ENCODE data around the gene PRKCZ.

DNA sequence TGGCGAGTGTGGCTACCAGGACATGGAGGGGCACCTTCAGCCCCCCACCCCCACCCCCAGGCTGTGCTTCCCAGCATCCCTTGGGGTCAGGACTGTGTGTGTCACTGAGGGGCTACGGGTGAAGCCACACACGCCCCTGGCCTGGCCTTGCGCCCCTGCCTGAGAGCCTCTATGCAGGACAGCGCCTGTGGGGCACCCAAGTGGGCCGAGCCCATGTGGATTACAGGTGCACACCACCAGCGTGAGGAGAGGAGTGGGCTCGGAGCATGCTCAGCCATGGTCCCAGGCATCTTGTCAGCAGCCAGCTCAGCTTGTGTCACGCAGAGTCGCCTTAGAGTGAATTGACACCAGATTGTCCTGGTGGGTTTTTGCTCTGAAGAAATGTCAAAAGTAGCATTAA is 116.5 kb downstream of the PRKCZ start:
- TF ChIP-seq, protein P1, sequence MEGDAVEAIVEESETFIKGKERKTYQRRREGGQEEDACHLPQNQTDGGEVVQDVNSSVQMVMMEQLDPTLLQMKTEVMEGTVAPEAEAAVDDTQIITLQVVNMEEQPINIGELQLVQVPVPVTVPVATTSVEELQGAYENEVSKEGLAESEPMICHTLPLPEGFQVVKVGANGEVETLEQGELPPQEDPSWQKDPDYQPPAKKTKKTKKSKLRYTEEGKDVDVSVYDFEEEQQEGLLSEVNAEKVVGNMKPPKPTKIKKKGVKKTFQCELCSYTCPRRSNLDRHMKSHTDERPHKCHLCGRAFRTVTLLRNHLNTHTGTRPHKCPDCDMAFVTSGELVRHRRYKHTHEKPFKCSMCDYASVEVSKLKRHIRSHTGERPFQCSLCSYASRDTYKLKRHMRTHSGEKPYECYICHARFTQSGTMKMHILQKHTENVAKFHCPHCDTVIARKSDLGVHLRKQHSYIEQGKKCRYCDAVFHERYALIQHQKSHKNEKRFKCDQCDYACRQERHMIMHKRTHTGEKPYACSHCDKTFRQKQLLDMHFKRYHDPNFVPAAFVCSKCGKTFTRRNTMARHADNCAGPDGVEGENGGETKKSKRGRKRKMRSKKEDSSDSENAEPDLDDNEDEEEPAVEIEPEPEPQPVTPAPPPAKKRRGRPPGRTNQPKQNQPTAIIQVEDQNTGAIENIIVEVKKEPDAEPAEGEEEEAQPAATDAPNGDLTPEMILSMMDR (IDR thresholded peaks at IDR 0.05; ENCODE audit: low read depth, low read length, missing input control), result no peak
- TF ChIP-seq RAD21 (IDR thresholded peaks at IDR 0.05) (no peak), TAF1 (conservative IDR thresholded peaks at IDR 0.05) (no peak), RXRA (IDR thresholded peaks at IDR 0.05) (no peak), HNF4A (conservative IDR thresholded peaks at IDR 0.05) (no peak), GABPA (IDR thresholded peaks at IDR 0.05 in 1 of 2, conservative IDR thresholded peaks at IDR 0.05 in 1 of 2) (no peak), JUND (IDR thresholded peaks at IDR 0.05) (no peak)
- TF ChIP-seq, protein P2, sequence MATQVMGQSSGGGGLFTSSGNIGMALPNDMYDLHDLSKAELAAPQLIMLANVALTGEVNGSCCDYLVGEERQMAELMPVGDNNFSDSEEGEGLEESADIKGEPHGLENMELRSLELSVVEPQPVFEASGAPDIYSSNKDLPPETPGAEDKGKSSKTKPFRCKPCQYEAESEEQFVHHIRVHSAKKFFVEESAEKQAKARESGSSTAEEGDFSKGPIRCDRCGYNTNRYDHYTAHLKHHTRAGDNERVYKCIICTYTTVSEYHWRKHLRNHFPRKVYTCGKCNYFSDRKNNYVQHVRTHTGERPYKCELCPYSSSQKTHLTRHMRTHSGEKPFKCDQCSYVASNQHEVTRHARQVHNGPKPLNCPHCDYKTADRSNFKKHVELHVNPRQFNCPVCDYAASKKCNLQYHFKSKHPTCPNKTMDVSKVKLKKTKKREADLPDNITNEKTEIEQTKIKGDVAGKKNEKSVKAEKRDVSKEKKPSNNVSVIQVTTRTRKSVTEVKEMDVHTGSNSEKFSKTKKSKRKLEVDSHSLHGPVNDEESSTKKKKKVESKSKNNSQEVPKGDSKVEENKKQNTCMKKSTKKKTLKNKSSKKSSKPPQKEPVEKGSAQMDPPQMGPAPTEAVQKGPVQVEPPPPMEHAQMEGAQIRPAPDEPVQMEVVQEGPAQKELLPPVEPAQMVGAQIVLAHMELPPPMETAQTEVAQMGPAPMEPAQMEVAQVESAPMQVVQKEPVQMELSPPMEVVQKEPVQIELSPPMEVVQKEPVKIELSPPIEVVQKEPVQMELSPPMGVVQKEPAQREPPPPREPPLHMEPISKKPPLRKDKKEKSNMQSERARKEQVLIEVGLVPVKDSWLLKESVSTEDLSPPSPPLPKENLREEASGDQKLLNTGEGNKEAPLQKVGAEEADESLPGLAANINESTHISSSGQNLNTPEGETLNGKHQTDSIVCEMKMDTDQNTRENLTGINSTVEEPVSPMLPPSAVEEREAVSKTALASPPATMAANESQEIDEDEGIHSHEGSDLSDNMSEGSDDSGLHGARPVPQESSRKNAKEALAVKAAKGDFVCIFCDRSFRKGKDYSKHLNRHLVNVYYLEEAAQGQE (IDR thresholded peaks at IDR 0.05), result no peak
